GM04503 (cell line): Measurements from ENCODE around the gene ITGAE.
"Not testable (repeated sequence)": the region's sequence is repeated elsewhere in the genome, so short reads cannot be mapped to it uniquely, and the experiment has no call there.

Experiments used
- DNase-seq: peaks from one replicate; pipeline ENCODE4 v3.0.0-alpha.2; 2012; ENCODE audit warnings: low read depth

Gene ITGAE

GRCh38 chr17:3727041-3727440, 73.9 kb downstream of the ITGAE start:
- DNase-seq, result no peak

- DNase-seq, result no peak
These were observed 76.5 kb downstream of the ITGAE start for GRCh38 chr17:3724378-3725077.

GRCh38 chr17:3723556-3724377, 77.2 kb downstream of the ITGAE start, which contains the start of gene HASPIN:
TSS of gene HASPIN (plus strand) at chr17:3723903. CDS start at chr17:3723936, 33 bp downstream.
- no peak for DNase-seq

DNA sequence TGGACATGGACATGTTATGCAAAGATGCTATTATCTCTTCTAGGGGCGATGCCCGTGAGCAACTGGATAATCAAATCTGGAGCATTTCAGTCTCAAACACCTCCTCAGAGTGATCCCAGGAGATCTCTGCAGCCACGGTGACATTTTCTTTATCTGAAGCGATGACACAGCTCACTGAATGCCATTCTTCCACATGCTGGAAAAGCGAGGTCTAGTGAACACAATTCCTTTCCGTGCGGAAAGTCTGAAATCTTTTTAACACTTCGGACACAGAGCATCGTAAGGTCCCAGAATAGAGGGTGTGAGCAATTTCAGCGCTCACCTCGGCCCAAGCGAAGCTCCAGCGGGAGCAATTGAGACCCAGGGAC, 77.8 kb downstream of the ITGAE start:
- no peak for DNase-seq

GRCh38 chr17:3722716-3723115, 78.3 kb downstream of the ITGAE start:
- DNase-seq, result no peak

DNA sequence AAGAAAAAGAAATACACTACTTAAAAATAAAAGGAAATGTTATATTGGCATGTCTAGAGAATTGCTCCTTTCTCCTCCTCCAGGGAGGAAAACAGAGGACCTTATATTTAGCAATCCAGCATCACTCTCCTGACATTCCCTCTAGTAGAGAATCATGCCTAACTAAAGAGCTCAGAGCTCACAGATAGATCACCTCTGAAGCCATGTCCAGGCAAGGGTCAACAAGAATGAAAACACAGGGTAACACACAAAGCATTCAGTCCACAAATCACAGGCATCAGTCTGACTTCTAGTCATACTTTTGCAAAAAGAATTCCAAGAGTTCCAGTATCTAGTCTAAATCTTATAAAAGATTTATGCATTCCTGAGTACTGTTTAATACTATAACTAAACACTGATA, 81.7 kb downstream of the ITGAE start:
- DNase-seq, result no peak

GRCh38 chr17:3718201-3718600, 82.8 kb downstream of the ITGAE start:
- no peak for DNase-seq

DNA sequence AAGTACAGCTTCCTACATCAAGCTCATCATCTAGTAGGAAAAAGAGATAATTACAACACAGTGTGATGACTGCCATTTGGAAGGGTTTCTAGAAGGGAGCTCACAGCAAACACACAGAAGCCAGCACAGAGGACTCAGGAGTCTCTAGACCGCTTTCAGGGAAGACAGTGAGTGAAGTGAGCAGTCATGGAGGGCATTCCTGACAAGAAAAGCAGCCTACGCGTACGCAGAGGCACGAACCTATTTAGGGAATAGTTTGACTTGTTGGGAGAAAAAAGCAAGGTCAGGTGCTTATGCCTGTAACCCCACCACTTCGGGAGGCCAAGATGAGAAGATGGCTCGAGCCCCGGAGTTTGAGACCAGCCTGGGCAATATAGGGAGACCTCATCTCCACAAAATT, 85.7 kb downstream of the ITGAE start:
- DNase-seq, result no peak

GRCh38 chr17:3712811-3713463, 88.1 kb downstream of the ITGAE start:
- no peak for DNase-seq

- no peak for DNase-seq
These were observed 90.0 kb downstream of the ITGAE start for GRCh38 chr17:3710951-3711383.

- no peak for DNase-seq
These were observed 92.6 kb downstream of the ITGAE start for GRCh38 chr17:3708366-3708765.

DNA sequence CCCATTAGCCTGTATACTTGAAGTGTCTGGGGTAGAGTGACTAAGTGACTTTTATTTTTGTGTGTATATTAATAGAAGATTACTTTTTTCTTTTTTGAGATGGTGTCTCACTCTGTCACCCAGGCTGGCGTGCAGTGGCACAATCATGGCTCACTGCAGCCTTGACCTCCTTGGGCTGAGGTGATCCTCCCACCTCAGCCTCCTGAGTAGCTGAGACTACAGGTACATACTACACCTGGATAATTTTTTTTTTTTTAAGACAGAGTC, 95.3 kb downstream of the ITGAE start:
- not testable (repeated sequence) for DNase-seq

GRCh38 chr17:3704931-3705717, 95.9 kb downstream of the ITGAE start:
- DNase-seq, result no peak

- DNase-seq, result not testable (repeated sequence)
These were observed 98.9 kb downstream of the ITGAE start for GRCh38 chr17:3702041-3702539.

- DNase-seq, result no peak
These were observed 101.0 kb downstream of the ITGAE start for GRCh38 chr17:3699951-3700350.

- DNase-seq, result no peak
These were observed 102.8 kb downstream of the ITGAE start for GRCh38 chr17:3698139-3698538.

DNA sequence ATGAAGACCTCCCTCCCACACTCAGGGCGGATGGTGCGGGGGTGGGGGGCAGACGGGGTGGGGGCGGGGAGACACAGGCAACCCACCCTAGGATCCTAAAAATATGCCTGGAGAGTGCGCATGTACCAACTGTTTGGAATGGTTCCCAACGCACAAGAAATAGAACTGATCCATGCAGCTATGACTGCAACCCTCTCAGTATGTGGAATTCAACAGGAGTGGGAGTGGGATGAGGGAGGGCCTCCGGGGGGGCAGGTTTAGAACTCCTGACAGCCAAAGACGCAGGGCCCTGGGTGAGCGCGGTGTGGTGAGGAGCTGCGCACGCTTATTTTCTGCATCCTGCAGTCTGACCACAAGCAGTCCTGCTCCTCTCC, 103.9 kb downstream of the ITGAE start:
- DNase-seq, result no peak

DNA sequence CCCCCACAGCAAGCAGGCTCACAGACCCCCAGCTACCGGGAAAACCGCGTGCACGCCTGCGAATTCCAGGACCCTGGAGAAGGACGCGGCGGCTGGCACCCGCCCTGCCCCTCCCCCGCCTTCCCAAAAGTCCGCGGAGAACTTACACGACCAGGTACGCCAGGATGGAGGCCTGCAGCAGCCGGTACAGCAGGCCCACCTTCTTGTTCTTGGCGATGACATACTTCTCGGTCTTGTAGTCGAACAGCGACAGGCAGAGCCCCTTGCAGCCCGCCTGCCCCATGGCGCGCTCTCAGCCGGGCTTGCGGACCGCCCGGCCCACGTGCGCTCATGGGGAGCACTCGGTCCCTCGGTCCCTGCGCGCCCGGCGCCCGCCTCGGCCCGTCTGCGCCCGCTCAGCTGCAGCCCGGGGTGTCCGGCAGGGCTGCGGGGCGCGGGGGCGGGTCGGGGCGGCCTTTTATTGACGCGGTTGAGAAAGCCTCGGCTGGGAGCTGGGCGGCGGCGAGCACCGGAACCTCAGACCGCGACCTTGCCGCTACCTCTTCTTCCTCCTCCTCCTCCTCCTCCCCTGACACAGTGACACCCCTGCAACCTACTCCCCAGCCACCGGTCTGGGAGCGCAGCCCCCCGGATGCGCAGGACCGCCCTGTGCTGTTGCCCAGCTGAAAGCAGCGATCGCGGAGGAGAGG, 105.1 kb downstream of the ITGAE start, which contains the start of gene P2RX5:
P2RX5 (minus strand) TSS at position 433 of the 689 bp plus-strand sequence; CDS start at position 283, 150 bp downstream.
- no peak for DNase-seq

GRCh38 chr17:3695129-3695722, 105.8 kb downstream of the ITGAE start:
- no peak for DNase-seq

GRCh38 chr17:3693829-3694231, 107.2 kb downstream of the ITGAE start:
- no peak for DNase-seq

DNA sequence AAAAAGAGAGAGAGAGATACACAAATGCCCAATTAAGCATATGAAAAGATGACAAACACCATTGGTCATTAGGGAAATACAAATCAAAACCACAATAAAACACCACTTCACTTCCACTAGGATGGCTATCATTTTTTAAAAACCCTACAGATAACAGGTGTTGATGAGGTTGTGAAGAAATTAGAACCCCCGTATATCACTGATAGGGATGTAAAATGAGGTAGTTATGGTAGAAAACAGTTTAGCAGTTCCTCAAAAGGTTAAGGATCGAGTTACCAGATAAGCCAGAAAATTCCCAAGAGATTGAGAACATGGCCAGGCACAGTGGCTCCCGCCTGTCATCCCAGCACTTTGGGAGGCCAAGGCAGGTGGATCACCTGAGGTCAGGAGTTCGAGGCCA, 107.8 kb downstream of the ITGAE start:
- DNase-seq, result no peak
